Measurements from ENCODE around the gene CXADR. TPM values are rescaled to one million over a fixed set of nuclear protein-coding genes. Genes with fewer than 3 reads are reported as not detected.
A peak's percentile ranks its signal among the peaks of the same experiment; 100 is the strongest.

CXADR gene
- total RNA-seq, 2 experiments from 2014 or later, result 0.29 to 0.75 TPM

DNA sequence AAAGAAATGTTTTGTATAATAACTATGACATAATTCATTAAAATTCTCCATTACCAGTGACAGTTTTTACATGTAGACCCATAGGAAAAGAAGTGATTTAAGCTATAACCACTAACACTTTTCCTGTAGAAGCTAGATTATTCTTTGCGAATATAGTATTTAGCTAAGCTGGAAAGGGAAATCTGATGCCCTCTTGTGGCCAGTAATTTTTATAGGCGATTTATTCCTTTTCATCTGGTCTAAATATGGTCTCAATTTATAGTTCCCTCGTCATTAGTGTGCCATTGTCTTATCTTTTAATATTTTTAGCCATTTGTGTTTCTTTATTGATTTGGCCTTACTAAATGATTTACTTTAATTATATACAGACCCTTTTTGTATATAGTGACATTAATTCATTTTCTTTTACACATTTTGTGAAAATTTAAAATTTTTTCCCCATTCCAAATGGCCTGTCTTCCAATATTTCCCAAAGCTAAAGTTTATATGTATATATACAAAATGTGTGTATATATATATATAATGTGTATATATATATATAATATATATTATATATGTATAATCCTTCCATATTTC, 73.1 kb downstream of the CXADR start:
- no peak for DNase-seq
- CTCF ChIA-PET, result interaction anchor here (0.6 to 7.0 kb wide), 15 partner anchors 15 to 200 kb away, joined by 3 to 145 read pairs (median 4); no protein-coding TSS in a partner anchor
- peaks cover 2% of the 10 kb centered on the region for H3K36me3 Mint-ChIP-seq
- no peak overlapping the region for H3K4me3 Mint-ChIP-seq
- no peak overlapping the region for H3K27ac Mint-ChIP-seq
- no peaks in the 10 kb centered on the region for H3K9me3 Mint-ChIP-seq
- H3K27me3 Mint-ChIP-seq, result peaks cover 1% of the 10 kb centered on the region
- intact Hi-C loops (cut with micrococcal nuclease), result loop anchor here (1.0 kb wide), 1 partner anchor 199 kb away; no protein-coding TSS in a partner anchor
- POLR2A ChIA-PET, result no interaction called here
- H3K4me1 Mint-ChIP-seq (ENCODE audit: low read depth), result no peaks in the 10 kb centered on the region

DNA sequence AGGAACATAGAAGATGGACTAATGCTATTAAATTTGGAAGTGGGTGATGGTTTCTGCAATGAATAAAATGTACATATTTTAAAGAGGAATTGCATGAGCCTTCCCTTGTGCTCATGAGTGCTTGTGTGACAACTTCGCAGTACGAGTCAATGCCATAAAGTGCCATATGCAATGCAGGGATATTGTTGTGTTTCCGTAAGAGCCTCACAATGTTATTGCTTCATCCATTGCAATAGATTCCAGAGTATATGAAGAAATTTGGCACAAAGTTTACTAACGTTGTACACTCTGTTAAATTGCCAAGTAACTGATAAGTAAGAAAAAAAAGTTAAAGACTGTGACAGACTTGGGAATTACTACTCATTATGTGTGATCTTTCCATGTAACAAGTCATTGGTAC, 77.6 kb downstream of the CXADR start:
- CTCF ChIA-PET, result no interaction called here
- POLR2A ChIA-PET, result no interaction called here
- no peaks in the 10 kb centered on the region for H3K9me3 Mint-ChIP-seq
- no peaks in the 10 kb centered on the region for H3K4me1 Mint-ChIP-seq (ENCODE audit: low read depth)
- DNase-seq, result no peak
- no peak overlapping the region for H3K4me3 Mint-ChIP-seq
- H3K27me3 Mint-ChIP-seq, result peaks cover 1% of the 10 kb centered on the region
- no peak overlapping the region for H3K27ac Mint-ChIP-seq
- intact Hi-C loops (cut with micrococcal nuclease), result loop anchor here (5.0 kb wide), 1 partner anchor 78 kb away; the partner anchor contains the start of gene CXADR
- peaks cover 21% of the 10 kb centered on the region for H3K36me3 Mint-ChIP-seq

GRCh38 chr21:17597680-17598079, 84.8 kb downstream of the CXADR start:
- peaks cover 6% of the 10 kb centered on the region for H3K4me1 Mint-ChIP-seq (ENCODE audit: low read depth)
- H3K27ac Mint-ChIP-seq, result no peak overlapping the region
- ChIA-PET CTCF (interaction anchor here (0.6 kb wide), 1 partner anchor 102 kb away, joined by 4 read pairs; no protein-coding TSS in a partner anchor), POLR2A (no interaction called here)
- DNase-seq, result no peak
- H3K9me3 Mint-ChIP-seq, result no peaks in the 10 kb centered on the region
- H3K4me3 Mint-ChIP-seq, result no peak overlapping the region
- no peaks in the 10 kb centered on the region for H3K27me3 Mint-ChIP-seq
- peaks cover 54% of the 10 kb centered on the region for H3K36me3 Mint-ChIP-seq
- intact Hi-C loops (cut with micrococcal nuclease), result loop anchor here (2.0 kb wide), 1 partner anchor 13 kb away; no protein-coding TSS in a partner anchor

- peaks cover 56% of the 10 kb centered on the region for H3K36me3 Mint-ChIP-seq
- H3K27ac Mint-ChIP-seq, result no peak overlapping the region
- POLR2A ChIA-PET, result no interaction called here
Measured at GRCh38 chr21:17598437-17598836, 85.6 kb downstream of the CXADR start.

GRCh38 chr21:17602874-17603273, 90.0 kb downstream of the CXADR start:
- ChIA-PET POLR2A (no interaction called here), CTCF (interaction anchor here (0.7 kb wide), 1 partner anchor 17 kb away, joined by 4 read pairs; no protein-coding TSS in a partner anchor)
- intact Hi-C loops (cut with micrococcal nuclease), result no loop called here
- no peak for DNase-seq
- Mint-ChIP-seq H3K4me3 (no peak overlapping the region), H3K27me3 (no peaks in the 10 kb centered on the region), H3K27ac (no peak overlapping the region), H3K9me3 (no peaks in the 10 kb centered on the region), H3K4me1 (ENCODE audit: low read depth) (peaks cover 19% of the 10 kb centered on the region), H3K36me3 (peaks cover 57% of the 10 kb centered on the region)

More at GRCh38 chr21:17598437-17598836, 85.6 kb downstream of the CXADR start:
- no peak overlapping the region for H3K4me3 Mint-ChIP-seq
- no peaks in the 10 kb centered on the region for H3K27me3 Mint-ChIP-seq
- intact Hi-C loops (cut with micrococcal nuclease), result no loop called here
- no peak for DNase-seq
- CTCF ChIA-PET, result interaction anchor here (0.6 to 1.2 kb wide), 3 partner anchors 103 to 546 kb away, joined by 3 to 4 read pairs (median 3); no protein-coding TSS in a partner anchor
- H3K9me3 Mint-ChIP-seq, result no peaks in the 10 kb centered on the region
- peaks cover 10% of the 10 kb centered on the region for H3K4me1 Mint-ChIP-seq (ENCODE audit: low read depth)

GRCh38 chr21:17607684-17608083, 94.8 kb downstream of the CXADR start:
- DNase-seq, result no peak
- CTCF ChIA-PET, result interaction anchor here (0.6 kb wide), 1 partner anchor 22 kb away, joined by 3 read pairs; no protein-coding TSS in a partner anchor
- no peak overlapping the region for H3K27ac Mint-ChIP-seq
- peaks cover 35% of the 10 kb centered on the region for H3K4me1 Mint-ChIP-seq (ENCODE audit: low read depth)
- H3K4me3 Mint-ChIP-seq, result no peak overlapping the region
- H3K9me3 Mint-ChIP-seq, result no peaks in the 10 kb centered on the region
- POLR2A ChIA-PET, result no interaction called here
- intact Hi-C loops (cut with micrococcal nuclease), result no loop called here
- no peaks in the 10 kb centered on the region for H3K27me3 Mint-ChIP-seq
- H3K36me3 Mint-ChIP-seq, result peaks cover 50% of the 10 kb centered on the region

DNA sequence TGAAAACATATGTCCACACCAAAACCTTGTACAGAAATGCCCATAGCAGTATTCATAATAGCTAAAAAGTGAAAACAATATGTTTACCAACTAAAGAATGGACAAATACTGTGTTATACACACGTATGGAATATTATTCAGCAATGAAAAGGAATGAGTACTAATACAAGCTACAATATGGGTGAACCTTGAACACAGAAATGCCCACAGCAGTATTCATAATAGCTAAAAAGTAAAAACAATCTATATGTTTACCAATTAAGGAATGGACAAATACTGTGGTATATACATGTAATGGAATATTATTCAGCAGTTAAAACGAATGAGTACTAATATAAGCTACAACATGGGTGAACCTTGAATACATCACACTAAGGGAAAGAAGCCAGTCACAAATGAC, 96.8 kb downstream of the CXADR start:
- intact Hi-C loops (cut with micrococcal nuclease), result loop anchor here (2.0 to 5.0 kb wide), 4 partner anchors 13 to 1877 kb away; no protein-coding TSS in a partner anchor
- no peak for DNase-seq
- POLR2A ChIA-PET, result no interaction called here
- Mint-ChIP-seq H3K27me3 (no peaks in the 10 kb centered on the region), H3K36me3 (peaks cover 33% of the 10 kb centered on the region), H3K4me3 (no peak overlapping the region), H3K27ac (no peak overlapping the region), H3K4me1 (ENCODE audit: low read depth) (peaks cover 30% of the 10 kb centered on the region), H3K9me3 (no peaks in the 10 kb centered on the region)
- CTCF ChIA-PET, result interaction anchor here (0.6 to 1.8 kb wide), 5 partner anchors 9 to 222 kb away, joined by 3 to 6 read pairs (median 4); no protein-coding TSS in a partner anchor

- ChIA-PET CTCF (no interaction called here), POLR2A (interaction anchor here (0.6 to 1.8 kb wide), 2 partner anchors 26 to 207 kb away, joined by 3 to 6 read pairs; no protein-coding TSS in a partner anchor)
- Mint-ChIP-seq H3K27me3 (no peaks in the 10 kb centered on the region), H3K4me3 (peak overlapping the region; percentile 95), H3K4me1 (ENCODE audit: low read depth) (peaks cover 30% of the 10 kb centered on the region), H3K27ac (peak overlapping the region; percentile 95), H3K9me3 (no peaks in the 10 kb centered on the region), H3K36me3 (peaks cover 29% of the 10 kb centered on the region)
- intact Hi-C loops (cut with micrococcal nuclease), result loop anchor here (1.0 to 5.0 kb wide), 6 partner anchors 14 to 1879 kb away; partner anchors contain the start of gene CXADR
- no peak for DNase-seq
Measured at GRCh38 chr21:17610911-17611310, 98.1 kb downstream of the CXADR start.

DNA sequence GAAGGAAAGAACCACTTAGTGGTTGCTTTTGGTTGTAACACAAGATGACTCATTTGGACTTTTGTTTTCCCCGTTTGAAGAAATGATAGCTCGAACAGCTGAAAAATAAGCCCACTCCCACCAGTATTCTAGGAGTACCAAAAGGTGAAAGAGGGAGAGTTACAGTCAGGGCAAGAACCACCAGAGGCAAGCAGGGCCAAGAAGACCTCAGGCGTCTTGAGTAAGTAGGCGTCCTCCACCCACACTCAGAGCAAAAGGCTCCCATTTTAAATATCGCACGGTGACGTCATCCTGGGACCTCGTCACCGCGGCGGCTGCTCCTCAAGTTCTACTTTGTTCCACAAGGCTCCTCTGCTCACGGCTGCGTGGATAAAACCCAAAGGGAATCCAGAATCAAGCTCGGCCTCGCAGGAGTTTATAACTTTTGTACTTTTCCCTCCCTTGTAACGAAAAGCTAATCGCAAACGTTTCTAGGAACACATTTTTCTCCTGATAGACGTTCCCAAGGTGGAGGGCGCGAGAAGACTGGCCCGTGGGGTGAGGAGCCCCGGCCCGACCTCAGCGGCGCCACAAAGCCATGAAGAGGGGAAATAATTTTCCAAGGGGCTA, 98.7 kb downstream of the CXADR start:
- Mint-ChIP-seq H3K4me3 (peak overlapping the region; percentile 95), H3K27me3 (no peaks in the 10 kb centered on the region), H3K36me3 (peaks cover 29% of the 10 kb centered on the region), H3K9me3 (no peaks in the 10 kb centered on the region), H3K4me1 (ENCODE audit: low read depth) (peaks cover 30% of the 10 kb centered on the region), H3K27ac (peak overlapping the region; percentile 95)
- CTCF ChIA-PET, result no interaction called here
- POLR2A ChIA-PET, result interaction anchor here (0.6 to 1.8 kb wide), 3 partner anchors 25 to 242 kb away, joined by 3 to 6 read pairs (median 3); no protein-coding TSS in a partner anchor
- DNase-seq, result peak; percentile 89
- intact Hi-C loops (cut with micrococcal nuclease), result loop anchor here (1.0 to 5.0 kb wide), 7 partner anchors 15 to 1879 kb away; partner anchors contain the start of gene CXADR

GRCh38 chr21:17612023-17612564, 99.3 kb downstream of the CXADR start:
- intact Hi-C loops (cut with micrococcal nuclease), result loop anchor here (1.0 to 5.0 kb wide), 3 partner anchors 125 to 1880 kb away; no protein-coding TSS in a partner anchor
- Mint-ChIP-seq H3K4me1 (ENCODE audit: low read depth) (peaks cover 30% of the 10 kb centered on the region), H3K27me3 (no peaks in the 10 kb centered on the region), H3K4me3 (peak overlapping the region; percentile 95), H3K27ac (peak overlapping the region; percentile 95), H3K36me3 (peaks cover 28% of the 10 kb centered on the region), H3K9me3 (no peaks in the 10 kb centered on the region)
- DNase-seq, result peak; percentile 41
- POLR2A ChIA-PET, result interaction anchor here (0.7 to 1.8 kb wide), 2 partner anchors 206 to 242 kb away, joined by 3 to 6 read pairs; no protein-coding TSS in a partner anchor
- CTCF ChIA-PET, result no interaction called here

- DNase-seq, result peak; percentile 83
- Mint-ChIP-seq H3K27me3 (no peaks in the 10 kb centered on the region), H3K4me1 (ENCODE audit: low read depth) (peaks cover 27% of the 10 kb centered on the region), H3K36me3 (peaks cover 22% of the 10 kb centered on the region), H3K9me3 (no peaks in the 10 kb centered on the region), H3K4me3 (peak within 1 kb of the TSS; percentile 95), H3K27ac (peak within 1 kb of the TSS; percentile 95)
- POLR2A ChIA-PET, result interaction anchor here (0.7 kb wide), 1 partner anchor 241 kb away, joined by 3 read pairs; no protein-coding TSS in a partner anchor
- intact Hi-C loops (cut with micrococcal nuclease), result loop anchor here (1.0 to 5.0 kb wide), 3 partner anchors 125 to 1880 kb away; no protein-coding TSS in a partner anchor
- CTCF ChIA-PET, result no interaction called here
Measured at GRCh38 chr21:17612565-17613241, 99.9 kb downstream of the CXADR start, which contains the start of gene BTG3. TSS of gene BTG3 (minus strand) at chr21:17612901. CDS start at chr21:17609144, 3,757 bp downstream.

Measured in activated CD4-positive, alpha-beta memory T cell treated with anti-CD3 and anti-CD28 coated beads for 36 hours (primary cell).